Activated T-cell treated with anti-CD3 and anti-CD28 coated beads for 48 hours (primary cell): ENCODE results near the gene PLXNA2.

Experiments used
- DNase-seq: peaks from one replicate; pipeline ENCODE4 v3.0.0-alpha.2; 2020; ENCODE audit warnings: low read depth

PLXNA2 gene

DNA sequence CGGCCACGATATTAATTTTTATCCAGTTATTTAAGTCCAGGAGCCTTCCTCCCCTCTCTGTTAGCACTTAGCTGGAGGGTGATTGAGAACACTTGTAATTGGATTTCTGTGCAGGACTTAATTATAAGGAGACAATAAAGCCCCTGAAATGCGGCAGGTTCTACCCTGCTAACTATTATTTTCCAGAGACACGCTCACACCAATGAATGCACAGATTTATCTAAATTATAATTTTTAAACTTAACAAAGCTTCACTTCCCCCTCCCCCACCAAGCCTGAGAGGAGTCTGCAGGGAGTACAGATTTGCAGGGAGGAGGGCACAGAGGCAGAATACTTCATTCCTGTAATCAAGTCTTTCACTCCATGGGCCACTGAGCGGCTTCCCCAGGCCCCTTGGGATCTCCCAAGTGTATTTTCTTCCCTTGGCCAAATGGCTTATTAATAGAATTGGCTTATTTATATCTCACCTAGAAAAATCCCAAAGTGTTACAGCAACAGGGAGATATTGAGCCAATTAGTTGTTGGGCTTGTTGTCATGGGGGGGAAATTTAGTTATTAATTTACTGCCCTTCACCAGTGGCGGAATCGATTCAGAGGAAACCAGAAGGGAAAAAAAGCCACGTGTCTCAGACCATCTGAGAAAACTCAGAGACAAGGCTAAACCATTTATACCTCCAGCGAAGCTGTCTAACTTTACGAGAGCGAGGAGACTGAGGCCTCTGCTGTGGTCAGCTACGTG is 234.3 kb downstream of the PLXNA2 start:
- no peak for DNase-seq

DNA sequence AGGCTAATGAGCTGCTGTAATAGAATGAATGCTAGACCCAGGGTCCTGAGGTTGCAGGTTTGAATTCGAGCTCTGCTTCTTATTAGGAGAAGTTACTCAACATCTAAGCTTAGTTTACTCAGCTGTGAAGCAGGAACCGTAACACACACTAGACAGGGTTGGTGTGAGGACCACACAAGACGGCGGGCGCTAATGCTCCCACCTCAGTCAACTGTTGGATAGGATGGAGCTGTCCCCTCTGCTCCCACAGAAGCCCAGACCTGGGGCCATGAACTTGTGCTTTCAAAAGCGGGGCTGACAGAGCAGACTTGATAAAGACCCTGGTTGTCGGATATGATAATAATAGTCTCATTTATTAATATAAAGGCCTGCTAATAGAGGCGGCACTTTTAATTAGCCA is 234.9 kb downstream of the PLXNA2 start:
- DNase-seq, result no peak

DNA sequence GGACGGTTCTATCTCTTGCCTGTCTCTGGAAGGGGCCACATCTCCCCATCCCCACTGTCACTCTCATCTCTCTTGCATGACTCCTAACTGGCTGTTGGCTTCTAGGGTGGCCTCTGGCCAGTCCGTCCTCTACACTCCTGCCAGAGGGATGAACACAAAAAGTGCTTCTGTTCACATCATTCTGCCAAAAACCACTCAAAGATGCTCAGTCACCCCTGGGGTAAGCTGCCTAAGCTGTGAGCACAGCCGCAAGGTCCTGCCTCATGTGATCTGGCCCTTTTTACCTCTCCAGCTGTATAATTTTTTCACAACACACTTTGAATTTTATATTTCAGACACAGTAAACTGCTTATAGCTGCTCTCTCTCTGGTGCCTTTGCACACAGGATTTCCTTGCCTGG is 235.7 kb downstream of the PLXNA2 start:
- no peak for DNase-seq

DNA sequence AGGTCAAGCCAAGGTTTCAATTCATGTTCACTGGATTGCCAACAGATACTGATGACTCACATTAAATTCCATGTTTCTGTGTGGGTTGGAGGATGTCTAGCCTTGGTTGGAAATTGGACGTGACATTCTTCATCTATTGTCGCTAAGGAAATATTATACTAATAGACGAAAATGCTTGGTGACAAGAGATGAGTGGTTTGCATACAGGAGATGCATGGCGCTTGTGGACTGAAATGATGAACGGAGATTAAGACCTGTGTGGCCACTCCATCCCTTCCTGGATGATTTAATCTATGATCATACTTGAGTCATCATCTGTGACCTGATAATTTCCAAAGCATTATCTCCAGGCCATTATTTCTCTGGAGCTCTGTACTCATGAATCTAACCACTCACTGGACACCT is 236.2 kb downstream of the PLXNA2 start:
- no peak for DNase-seq

DNA sequence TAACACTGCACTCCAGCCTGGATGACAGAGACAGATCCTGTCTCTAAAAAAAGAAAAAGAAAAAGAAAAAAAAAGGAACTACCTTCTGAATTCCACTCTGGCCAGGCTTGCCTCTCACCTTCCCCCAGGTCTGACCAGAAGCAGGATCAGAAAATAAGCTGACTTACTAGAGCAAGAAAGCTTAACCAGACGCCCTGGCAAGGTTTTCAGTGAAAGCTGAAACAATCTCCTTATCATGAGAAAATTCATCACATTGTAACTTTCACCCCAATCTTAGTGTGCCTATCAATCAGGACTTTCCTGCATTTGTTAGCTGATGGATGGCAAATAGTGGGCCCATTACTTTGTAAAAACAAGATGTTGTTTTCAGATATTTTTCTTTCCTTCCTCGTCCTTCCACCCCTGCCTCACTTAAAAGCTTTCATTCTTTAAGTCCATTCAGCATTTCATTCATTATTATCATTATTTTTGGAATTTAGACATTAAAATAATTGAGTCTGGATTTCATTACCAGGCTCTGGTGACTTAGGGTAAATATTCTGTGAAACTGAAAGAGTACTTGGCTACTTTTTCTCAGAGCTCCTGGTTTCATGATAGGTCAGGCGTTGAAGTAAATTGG is 236.8 kb downstream of the PLXNA2 start:
- DNase-seq, result no peak

DNA sequence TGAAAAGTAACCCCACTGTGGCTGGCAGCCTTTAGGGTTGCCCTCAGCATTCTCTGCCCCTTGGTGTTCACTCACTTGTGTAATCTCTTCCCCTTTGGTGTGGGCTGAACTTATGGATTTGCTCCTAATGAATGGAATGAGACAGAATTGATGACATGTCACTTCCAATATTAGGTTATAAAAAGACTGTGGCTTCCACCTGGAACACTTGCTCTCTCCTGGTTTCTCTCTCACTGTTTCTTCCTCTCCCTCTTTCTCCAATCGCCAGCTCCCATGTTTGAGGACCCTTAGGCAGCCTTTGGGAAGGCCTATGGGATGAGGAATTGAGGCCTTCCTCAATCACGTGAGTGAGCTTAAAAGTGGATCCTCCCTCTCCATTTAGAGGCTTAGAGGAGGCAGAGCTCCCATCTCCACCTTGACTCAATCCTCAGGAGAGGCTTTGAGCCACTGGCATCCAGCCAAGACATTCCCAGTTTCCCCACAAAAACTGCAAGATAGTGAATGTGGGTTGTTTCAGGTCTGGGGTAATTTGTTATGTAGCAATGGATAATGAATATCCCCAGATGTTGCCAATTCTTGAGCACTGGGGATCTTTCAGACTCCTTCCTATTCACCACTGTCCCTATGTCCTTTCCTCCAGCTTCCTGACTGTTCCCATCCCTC is 237.8 kb downstream of the PLXNA2 start:
- DNase-seq, result no peak

DNA sequence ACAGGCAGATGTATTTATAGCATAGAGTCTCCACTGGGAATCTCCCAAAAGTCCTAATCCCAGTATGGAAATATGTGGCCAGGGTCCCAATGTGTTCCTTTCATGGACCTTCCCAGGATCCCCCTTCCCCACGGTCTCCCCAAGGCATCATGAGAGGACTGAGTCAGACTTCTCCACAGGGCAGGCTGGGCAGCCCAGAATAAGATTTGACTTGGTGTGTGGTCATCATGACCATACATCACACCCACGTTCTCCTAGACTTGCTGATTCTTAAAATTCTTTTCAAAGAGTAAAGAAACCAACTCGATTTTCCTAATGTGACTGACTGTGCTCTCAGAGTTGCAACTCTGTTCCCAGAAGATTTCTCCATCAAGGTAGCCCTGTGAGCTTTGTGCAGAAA is 239.3 kb downstream of the PLXNA2 start:
- no peak for DNase-seq

DNA sequence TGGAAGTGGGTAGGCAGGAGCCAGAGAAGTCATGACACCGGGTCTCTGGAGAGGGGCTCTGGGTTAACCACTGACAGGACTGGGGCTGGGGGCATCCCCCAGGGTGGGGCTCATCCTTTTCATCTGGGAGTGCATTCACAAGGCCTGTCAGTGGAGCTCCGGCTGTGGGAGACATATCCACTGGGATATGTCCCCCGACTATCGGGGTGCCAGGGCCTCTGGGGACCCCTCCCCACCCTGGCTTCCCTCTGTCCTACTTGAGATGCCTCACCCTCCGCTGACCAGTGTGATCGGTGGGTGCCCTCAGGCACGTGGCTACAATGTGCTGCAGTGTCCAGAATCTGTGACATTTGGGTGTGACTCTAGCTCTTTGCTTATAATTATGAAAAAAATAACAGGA is 240.9 kb downstream of the PLXNA2 start:
- DNase-seq, result no peak

DNA sequence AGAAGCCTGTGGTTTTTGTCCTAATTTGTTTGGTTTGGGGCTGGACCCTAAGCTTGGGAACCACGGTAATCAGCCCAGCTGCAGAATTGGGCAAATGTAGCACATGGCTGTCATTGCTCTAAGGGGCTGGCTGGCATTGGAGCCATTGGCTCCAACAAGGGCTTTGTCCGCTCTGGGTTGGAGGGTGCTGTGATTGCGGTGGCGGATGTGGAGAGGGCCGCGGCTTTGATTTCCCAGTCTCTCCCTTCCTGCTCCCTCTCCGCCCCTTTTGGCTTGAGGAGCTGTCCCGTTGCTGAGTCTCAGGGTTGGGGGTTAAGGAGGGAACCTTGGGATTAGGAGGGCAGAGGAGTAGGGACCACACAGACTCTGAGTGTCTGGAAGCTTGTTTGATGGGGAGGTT is 241.5 kb downstream of the PLXNA2 start:
- no peak for DNase-seq

DNA sequence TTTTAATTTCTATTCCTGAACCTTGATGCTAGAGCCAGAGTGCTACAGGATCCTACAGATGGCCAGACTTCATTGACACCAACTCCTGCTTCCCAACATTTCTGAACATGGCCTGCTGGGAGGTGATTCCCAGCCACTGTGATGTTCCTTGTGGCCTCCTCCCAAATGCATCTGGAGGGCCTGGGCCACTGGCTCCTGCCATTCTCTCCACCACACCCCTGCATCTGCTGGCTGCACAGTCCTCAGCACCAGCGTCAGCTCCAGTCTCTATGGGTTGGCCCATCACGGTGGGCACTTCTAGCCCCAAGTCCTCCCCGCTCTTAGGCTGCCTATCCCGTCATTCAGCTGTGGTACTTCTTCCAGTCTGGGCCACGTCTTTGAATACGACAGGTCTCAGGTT is 242.1 kb downstream of the PLXNA2 start:
- DNase-seq, result no peak

DNA sequence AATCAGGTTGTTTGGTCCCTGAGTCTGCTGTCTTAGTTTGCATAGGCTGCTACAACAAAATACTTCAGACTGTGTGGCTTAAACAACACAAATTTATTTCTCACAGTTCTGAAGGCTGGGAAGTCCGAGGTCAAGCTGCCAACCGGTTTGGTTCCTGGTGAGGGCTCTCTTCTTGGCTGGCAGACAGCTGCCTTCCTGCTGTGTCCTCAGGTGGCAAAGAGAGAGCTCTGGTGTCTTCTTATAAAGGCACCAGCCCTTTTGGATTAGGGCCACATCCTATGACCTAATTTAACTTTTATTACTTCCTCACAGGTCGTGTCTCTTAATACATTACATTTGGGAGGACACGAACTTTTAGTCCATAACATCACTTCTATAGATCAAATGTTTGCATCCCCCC is 243.7 kb downstream of the PLXNA2 start:
- DNase-seq, result no peak

DNA sequence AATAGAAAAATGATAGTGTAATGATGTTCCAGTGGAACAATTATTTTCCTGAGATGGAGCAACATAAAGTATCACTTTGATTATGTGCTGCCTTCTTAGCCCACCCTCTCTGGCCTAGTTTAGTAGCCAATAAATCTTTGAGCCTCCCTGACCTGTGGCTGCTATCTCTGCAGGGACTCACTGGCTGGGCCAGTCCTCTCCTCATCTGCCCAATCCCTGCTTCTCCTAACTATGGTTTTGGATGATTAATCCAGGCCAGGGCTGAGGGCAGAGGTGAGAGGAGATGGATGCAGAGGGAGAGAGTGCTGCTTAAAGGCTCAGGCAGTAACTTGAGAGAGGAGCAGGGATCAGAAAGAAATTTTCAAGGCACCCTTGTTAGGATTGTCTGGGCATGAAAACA is 244.2 kb downstream of the PLXNA2 start:
- DNase-seq, result no peak

DNA sequence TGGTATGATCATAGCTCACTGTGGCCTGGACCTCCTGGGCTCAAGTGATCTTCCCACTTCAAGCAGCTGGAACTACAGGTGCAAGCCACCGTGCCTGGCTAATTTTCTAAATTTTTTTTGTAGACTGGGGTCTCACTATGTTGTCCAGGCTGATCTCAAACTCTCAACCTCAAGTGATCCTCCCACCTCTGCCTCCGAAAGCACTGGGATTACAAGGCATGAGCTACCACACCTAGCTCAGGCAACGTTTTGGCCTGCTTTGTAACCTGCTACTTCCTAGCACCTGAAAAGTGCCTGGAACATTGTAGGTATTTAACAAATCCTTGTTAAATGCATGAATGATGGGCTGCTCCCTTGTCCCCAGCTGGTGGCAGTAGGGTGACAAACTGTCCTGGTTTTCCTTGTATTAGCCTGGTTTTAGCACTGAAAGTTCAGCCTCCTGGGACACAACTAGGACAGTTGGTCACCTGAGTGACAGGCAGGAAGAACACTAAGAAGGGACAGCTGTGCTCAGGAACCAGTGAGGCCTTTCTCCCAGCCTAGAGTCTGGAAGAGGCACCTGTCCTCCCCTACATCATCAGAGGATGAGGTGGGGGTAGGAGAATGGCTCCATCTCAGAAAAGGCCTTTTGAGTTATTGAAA is 244.8 kb downstream of the PLXNA2 start:
- no peak for DNase-seq

DNA sequence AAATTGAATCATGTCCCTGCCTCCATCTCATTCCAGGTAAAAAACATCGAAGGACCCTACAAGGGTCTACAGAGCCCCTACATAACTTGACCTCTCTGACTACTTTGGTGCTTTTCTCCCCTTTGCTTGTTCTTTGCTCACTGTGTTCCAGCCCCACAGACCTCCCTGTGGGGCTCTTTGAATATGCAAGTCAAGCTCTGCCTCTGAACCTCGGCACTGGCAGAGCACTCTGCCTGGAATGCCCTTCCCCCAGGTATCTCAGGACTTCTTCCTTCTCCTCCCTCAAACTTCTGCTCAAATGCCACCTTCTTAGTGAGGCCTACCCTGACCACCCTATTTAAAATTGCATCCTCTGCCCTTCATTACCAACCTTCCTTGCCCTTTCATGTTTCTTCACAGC is 245.5 kb downstream of the PLXNA2 start:
- DNase-seq, result no peak

DNA sequence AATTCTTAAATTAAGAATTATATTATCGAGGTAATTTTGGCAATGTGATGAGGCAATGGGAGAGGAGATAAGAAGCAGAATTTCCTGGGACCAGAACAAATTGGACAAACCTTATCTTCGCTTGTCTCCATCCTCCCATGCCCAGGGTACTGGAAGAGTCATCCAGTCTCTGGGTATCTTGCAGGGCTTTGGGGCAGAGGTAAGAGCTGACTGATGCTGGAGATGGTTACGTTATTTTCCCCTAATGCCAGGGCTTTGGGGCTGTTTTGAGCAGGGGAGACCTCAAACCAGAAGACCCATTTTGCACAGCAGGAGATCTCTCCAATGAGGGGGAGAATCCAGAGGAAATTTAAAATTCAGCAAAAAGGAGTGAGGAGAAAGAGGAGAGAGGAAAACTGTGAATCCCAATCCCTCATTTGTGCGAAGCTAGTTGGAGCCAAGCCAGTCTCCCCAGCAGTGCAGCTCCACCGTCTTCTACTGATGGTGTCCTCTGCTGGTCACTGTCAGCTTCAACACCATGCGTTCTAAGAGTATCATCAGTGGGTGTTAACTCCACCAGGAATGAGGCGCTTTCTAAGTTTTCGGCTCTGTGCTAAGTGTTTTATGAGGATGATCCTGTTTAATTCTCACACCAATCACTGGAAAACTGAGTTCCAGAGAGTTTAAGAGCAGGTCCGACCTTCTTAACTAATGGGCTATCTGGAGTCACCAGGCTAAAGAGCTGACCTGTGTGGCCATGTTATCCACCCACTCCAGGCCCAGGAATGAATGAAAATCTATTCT is 246.5 kb downstream of the PLXNA2 start:
- DNase-seq, result peak; percentile 21

DNA sequence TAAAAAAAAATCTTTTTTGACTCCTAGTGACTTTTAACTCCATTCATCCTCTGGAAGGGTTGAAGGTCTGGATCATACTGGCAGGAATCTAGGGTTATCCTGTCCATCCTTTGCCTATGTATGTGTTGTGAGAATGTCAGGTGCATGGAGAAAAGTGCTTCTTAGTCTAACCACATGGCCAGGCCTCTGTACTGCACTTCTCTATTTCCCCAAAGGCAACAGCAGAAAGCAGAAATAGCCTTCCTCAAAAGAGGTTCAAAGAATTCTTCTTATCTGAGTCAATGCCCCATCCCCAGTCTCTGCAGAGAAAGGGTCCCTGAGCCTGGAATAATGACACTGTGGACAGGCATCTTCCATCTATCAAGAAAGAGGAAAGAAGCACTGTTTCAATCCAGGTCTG is 247.5 kb downstream of the PLXNA2 start:
- no peak for DNase-seq

DNA sequence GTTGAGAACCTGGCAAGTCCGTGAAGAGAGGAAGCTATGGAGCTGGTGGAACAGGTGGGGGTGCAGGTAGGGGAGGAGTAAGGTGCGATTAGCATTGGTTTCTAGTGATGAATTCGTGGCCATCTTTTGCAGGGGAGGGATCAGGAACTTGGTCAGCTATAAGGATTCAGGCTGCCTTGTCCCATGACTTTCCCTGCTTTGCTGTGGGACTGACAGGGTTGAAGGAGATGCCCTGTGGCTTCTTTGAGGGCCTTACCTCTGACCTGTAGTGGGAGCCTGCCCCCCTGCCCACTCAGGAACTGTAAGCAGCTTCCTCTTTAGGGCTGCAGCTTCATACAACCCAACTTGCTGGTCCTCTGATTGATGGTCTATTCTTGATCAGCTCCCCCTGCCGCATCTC is 248.6 kb downstream of the PLXNA2 start:
- no peak for DNase-seq

DNA sequence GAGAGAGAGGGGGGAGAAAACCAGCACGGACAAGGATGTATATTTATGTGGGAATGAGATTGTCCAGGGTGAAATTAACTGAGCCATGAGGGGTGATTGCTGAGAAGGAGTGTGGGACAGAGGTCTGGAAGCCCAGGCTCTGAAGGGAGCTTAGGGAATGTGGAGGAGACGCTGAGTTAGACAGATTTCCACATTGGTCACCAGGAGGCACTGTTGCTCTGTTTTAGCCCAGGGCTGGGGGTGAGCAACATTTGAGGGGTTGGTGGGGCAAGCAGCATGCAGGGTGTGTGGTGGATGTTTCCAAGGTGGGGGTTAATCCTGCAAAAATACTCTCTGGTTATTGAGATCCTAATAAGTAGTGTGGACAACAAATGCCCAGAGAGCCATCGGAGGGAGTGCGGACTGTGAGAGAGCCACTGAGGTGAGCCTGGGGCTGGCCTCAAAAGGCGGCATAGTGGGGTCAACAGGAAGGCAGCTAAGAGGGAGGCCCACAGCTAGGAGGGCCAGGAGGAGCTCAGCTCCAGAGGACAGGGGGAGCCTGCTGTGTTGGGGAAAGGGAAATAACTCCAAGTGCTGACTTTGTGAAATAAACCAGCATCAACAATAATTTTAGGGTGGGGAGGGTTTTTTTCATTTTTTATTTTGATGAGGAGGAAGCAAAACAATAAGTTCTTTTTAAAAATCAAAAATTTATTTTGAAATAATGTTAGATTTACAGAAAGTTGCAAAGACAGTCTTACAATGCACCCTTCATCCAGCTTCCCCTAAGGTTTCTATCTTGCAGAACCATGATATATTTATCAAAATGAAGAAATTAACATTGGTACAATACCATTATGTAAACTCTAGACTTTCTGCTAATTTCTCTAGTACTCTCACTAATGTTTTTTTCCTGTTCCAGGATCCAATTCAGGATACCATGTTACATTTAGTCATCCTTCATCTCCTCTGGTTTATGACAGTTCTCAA is 250.4 kb downstream of the PLXNA2 start:
- DNase-seq, result no peak

DNA sequence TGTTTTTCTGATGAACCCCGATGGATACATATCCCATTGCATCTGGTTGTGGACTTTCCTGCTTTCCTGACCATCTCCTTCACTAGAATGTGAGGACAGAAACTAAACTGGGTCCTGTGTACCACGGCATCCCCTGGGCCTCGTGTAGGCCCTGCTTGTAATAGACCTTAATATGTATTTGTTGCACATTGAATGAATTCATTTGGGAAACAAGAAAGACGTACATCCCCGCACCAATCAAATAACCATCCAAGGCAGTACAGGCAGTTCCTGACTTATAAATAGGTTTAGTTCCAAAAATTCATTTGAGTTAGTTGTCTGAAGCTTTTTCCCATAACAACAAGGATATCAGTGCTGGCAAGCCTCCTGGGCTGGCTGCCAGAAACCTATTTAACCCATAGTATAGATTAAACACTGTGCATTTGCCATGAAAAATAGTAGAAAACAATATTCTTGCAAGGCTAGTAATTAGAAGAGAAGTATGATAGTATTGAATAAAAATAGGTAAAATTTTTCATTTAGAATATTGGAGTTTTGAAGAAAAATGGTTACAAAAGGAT is 251.4 kb downstream of the PLXNA2 start:
- DNase-seq, result no peak

DNA sequence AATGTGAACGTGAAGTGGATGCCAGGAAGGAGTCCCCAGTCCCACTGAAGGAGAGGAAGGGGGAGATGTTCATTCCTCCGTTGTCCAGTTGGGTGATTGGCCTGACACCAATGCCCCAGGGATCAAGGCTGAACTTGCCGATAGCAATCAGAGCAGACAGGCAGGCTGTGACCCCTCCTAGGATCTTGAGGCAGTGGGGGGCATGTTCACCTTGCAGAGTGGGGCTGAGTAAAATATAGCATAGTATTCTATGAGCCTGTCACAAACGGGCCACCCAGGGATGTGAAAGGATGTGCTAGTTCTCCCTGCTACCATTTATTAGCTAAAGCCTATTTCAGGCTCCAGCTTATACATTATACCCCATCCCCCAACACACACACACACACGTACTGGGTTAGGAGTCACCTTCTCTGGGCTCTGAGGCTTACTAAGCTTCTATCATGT is 252.6 kb downstream of the PLXNA2 start:
- DNase-seq, result no peak
